Karpas-422 (cell line): ENCODE data around the gene LRRC15. TPM values are rescaled to one million over a fixed set of nuclear protein-coding genes. Genes with fewer than 3 reads are reported as not detected.

Experiments
- DNase-seq: peaks from one replicate; pipeline ENCODE4 v3.0.0-alpha.2; 2015
- H2AFZ ChIP-seq: fragments of 200-600 bp; sonication (generic); 2 replicates; pipeline ENCODE4 v1.6.1; 2014; ENCODE audit warnings: antibody characterized with exemption, low read length, mixed read lengths
- H3K27ac ChIP-seq: fragments of 200-600 bp; sonication (generic); 2 replicates; pipeline ENCODE4 v1.5.1; 2014; ENCODE audit warnings: mild to moderate bottlenecking, low read length, moderate library complexity
- H3K27me3 ChIP-seq: fragments of 200-600 bp; sonication (generic); 2 replicates; pipeline ENCODE4 v1.6.1; 2014; ENCODE audit warnings: low read length, mixed read lengths
- H3K36me3 ChIP-seq: fragments of 200-600 bp; sonication (generic); 2 replicates; pipeline ENCODE4 v1.6.1; 2014; ENCODE audit warnings: low read length, mixed read lengths; ENCODE audit not compliant: insufficient read depth
- H3K4me1 ChIP-seq: fragments of 200-600 bp; sonication (generic); 2 replicates; pipeline ENCODE4 v1.6.1; 2014; ENCODE audit warnings: mild to moderate bottlenecking, low read length, mixed read lengths
- H3K4me2 ChIP-seq: fragments of 200-600 bp; sonication (generic); 2 replicates; pipeline ENCODE4 v1.6.1; 2014; ENCODE audit warnings: low read length, low read depth, mild to moderate bottlenecking; ENCODE audit not compliant: poor library complexity, severe bottlenecking
- H3K4me3 ChIP-seq: fragments of 200-600 bp; sonication (generic); 2 replicates; pipeline ENCODE4 v1.5.1; 2014; ENCODE audit warnings: mild to moderate bottlenecking, antibody characterized with exemption, low read length, mixed read lengths
- H3K79me2 ChIP-seq: fragments of 200-600 bp; sonication (generic); 2 replicates; pipeline ENCODE4 v1.6.1; 2014; ENCODE audit warnings: mild to moderate bottlenecking, low read length, mixed read lengths
- H3K9ac ChIP-seq: fragments of 200-600 bp; sonication (generic); 2 replicates; pipeline ENCODE4 v1.6.0; 2014; ENCODE audit warnings: low read length
- H3K9me2 ChIP-seq: fragments of 200-600 bp; sonication (generic), shearing (Covaris generic); replicated peaks from 2 replicates; pipeline ENCODE4 v1.6.0; 2014; ENCODE audit warnings: mild to moderate bottlenecking, low read length, moderate library complexity; ENCODE audit not compliant: insufficient read depth
- H3K9me3 ChIP-seq: fragments of 300-700, 200-600 bp; sonication (generic); 2 replicates; pipeline ENCODE4 v1.6.1; 2014; ENCODE audit warnings: low read length, mixed read lengths
- H4K20me1 ChIP-seq: fragments of 200-600 bp; sonication (generic); 2 replicates; pipeline ENCODE4 v1.6.1; 2014; ENCODE audit warnings: mild to moderate bottlenecking, antibody characterized with exemption, low read length, low read depth; ENCODE audit not compliant: insufficient read depth
- total RNA-seq: library from RNA; depleted of rRNA; stranded (reverse); fragments of >200 nt; shearing (Covaris generic); gene quantifications from 2 replicates; pipeline ENCODE4 v1.2.3, GENCODE V29; 2014; ENCODE audit warnings: low replicate concordance

Gene LRRC15
- total RNA-seq, 1 experiment from 2014 or later, result not detected

DNA sequence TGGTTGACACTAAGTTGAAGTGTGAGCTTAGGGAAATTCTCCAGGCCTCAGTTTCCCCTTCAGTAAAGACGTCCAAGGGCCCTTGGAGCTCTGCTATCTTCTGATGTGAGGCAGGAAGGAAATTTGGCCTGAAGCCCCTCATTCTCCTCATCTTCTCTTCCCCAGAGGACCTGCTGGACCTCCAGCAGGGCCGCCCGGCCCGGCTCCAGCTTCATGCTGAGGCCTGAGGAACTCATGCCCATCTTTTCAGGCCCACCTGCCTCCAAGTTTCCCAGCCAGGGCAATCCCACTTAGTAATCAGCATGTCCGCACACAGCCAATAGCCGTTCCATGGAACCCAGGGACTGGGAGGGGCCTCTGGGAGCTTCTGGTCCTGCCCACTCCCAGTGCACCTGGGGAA lies 4.0 kb downstream of the LRRC15 start:
- Histone ChIP-seq H3K4me3 (no peak overlapping the region), H2AFZ (no peak overlapping the region), H3K27ac (no peak overlapping the region), H3K79me2 (no peaks in the 10 kb centered on the region), H3K36me3 (no peaks in the 10 kb centered on the region), H4K20me1 (no peaks in the 10 kb centered on the region), H3K27me3 (no peaks in the 10 kb centered on the region), H3K4me1 (peaks cover 9% of the 10 kb centered on the region), H3K9me2 (no peaks in the 10 kb centered on the region), H3K4me2 (no peak overlapping the region), H3K9me3 (no peaks in the 10 kb centered on the region), H3K9ac (no peak overlapping the region)
- DNase-seq, result no peak

DNA sequence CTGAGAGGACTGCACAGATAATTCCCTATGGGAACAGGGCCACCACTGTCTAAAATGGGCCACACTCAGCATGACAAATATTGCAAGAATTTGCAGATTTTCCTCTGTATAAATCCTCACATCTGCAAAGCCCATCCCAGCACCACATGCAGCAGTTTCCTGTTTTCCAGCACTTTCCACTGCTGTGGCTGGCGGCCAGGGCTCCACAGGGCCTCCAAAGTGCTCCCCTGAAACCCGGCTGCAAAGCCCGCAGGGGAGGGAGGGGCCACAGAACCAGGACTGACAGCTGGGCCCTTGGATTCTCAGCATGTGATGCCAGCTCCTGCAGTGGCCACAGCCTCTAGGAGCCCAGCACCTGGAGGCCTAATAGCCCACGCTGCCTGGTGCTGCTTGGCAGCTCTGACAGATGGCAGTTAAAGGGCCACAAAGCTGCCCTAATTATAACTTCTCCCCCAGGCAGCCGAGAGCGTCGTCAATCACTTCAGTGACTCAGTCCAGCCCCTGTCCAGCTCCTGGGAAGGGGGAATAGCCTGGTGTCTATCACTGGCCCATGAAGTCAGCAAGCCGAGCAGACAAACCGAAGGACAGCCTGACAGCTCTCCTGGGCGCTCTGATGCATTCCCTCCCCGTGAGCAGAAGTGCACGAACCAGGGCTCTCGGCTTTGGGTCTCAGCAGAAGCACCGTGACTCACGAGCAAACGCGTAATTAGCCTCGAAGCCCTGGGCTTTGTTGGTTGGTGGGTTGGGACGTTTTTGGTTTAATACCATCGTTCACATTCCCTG lies 4.7 kb downstream of the LRRC15 start:
- Histone ChIP-seq H3K27ac (no peak overlapping the region), H3K79me2 (no peaks in the 10 kb centered on the region), H4K20me1 (no peaks in the 10 kb centered on the region), H3K36me3 (no peaks in the 10 kb centered on the region), H3K9ac (no peak overlapping the region), H2AFZ (no peak overlapping the region), H3K4me3 (no peak overlapping the region), H3K4me1 (peaks cover 9% of the 10 kb centered on the region), H3K27me3 (no peaks in the 10 kb centered on the region), H3K9me2 (no peaks in the 10 kb centered on the region), H3K9me3 (no peaks in the 10 kb centered on the region), H3K4me2 (no peak overlapping the region)
- no peak for DNase-seq

GRCh38 chr3:194364314-194364651 lies 5.3 kb downstream of the LRRC15 start:
- peaks cover 9% of the 10 kb centered on the region for H3K4me1 ChIP-seq
- H3K4me2 ChIP-seq, result no peak overlapping the region
- no peaks in the 10 kb centered on the region for H3K9me3 ChIP-seq
- H3K27me3 ChIP-seq, result no peaks in the 10 kb centered on the region
- no peak overlapping the region for H3K27ac ChIP-seq
- no peak for DNase-seq
- no peaks in the 10 kb centered on the region for H3K9me2 ChIP-seq
- no peaks in the 10 kb centered on the region for H3K79me2 ChIP-seq
- no peak overlapping the region for H2AFZ ChIP-seq
- H3K36me3 ChIP-seq, result no peaks in the 10 kb centered on the region
- H3K4me3 ChIP-seq, result no peak overlapping the region
- no peaks in the 10 kb centered on the region for H4K20me1 ChIP-seq
- H3K9ac ChIP-seq, result no peak overlapping the region

DNA sequence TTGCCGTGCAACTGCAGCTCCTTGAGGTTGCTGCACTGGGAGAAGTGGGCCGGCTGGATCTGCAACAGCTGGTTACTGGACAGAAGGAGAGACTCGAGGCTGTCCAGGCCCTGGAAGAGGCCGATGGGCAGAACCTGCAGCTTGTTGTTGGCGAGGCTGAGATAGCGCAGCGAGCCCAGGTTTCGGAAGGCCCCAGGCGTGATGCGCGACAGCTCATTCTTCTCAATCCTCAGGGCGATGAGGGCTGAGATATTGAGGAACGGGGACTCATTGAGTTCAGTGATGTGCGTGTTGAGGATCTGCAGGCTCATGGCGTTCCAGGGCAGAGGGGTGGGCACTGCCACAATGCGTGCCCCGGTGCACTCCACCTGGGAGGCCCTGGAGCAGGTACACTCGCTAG lies 9.0 kb downstream of the LRRC15 start:
- Histone ChIP-seq H3K9me3 (no peaks in the 10 kb centered on the region), H3K9ac (no peak overlapping the region), H4K20me1 (no peaks in the 10 kb centered on the region), H3K9me2 (no peaks in the 10 kb centered on the region), H3K36me3 (no peaks in the 10 kb centered on the region), H3K4me1 (no peaks in the 10 kb centered on the region), H3K79me2 (no peaks in the 10 kb centered on the region), H3K4me2 (no peak overlapping the region), H3K4me3 (no peak overlapping the region), H2AFZ (no peak overlapping the region), H3K27me3 (no peaks in the 10 kb centered on the region), H3K27ac (no peak overlapping the region)
- no peak for DNase-seq

GRCh38 chr3:194357681-194358080 lies 11.9 kb downstream of the LRRC15 start:
- Histone ChIP-seq H3K79me2 (no peaks in the 10 kb centered on the region), H3K4me3 (no peak overlapping the region)

GRCh38 chr3:194355379-194355778 lies 14.2 kb downstream of the LRRC15 start:
- Histone ChIP-seq H3K4me2 (no peak overlapping the region), H2AFZ (no peak overlapping the region), H3K9ac (no peak overlapping the region), H4K20me1 (no peaks in the 10 kb centered on the region), H3K4me3 (no peak overlapping the region), H3K27ac (no peak overlapping the region), H3K9me3 (no peaks in the 10 kb centered on the region), H3K27me3 (no peaks in the 10 kb centered on the region), H3K36me3 (no peaks in the 10 kb centered on the region), H3K4me1 (no peaks in the 10 kb centered on the region), H3K79me2 (no peaks in the 10 kb centered on the region), H3K9me2 (no peaks in the 10 kb centered on the region)
- no peak for DNase-seq

More at GRCh38 chr3:194357681-194358080, 11.9 kb downstream of the LRRC15 start:
- no peak overlapping the region for H2AFZ ChIP-seq
- no peak overlapping the region for H3K9ac ChIP-seq
- H4K20me1 ChIP-seq, result no peaks in the 10 kb centered on the region
- no peaks in the 10 kb centered on the region for H3K36me3 ChIP-seq
- H3K9me3 ChIP-seq, result no peaks in the 10 kb centered on the region
- no peak for DNase-seq
- H3K4me2 ChIP-seq, result no peak overlapping the region
- no peaks in the 10 kb centered on the region for H3K9me2 ChIP-seq
- H3K27me3 ChIP-seq, result no peaks in the 10 kb centered on the region
- H3K4me1 ChIP-seq, result no peaks in the 10 kb centered on the region
- no peak overlapping the region for H3K27ac ChIP-seq

GRCh38 chr3:194354315-194354714 lies 15.2 kb downstream of the LRRC15 start:
- Histone ChIP-seq H3K4me2 (no peak overlapping the region), H3K4me1 (no peaks in the 10 kb centered on the region)
- no peak for DNase-seq

DNA sequence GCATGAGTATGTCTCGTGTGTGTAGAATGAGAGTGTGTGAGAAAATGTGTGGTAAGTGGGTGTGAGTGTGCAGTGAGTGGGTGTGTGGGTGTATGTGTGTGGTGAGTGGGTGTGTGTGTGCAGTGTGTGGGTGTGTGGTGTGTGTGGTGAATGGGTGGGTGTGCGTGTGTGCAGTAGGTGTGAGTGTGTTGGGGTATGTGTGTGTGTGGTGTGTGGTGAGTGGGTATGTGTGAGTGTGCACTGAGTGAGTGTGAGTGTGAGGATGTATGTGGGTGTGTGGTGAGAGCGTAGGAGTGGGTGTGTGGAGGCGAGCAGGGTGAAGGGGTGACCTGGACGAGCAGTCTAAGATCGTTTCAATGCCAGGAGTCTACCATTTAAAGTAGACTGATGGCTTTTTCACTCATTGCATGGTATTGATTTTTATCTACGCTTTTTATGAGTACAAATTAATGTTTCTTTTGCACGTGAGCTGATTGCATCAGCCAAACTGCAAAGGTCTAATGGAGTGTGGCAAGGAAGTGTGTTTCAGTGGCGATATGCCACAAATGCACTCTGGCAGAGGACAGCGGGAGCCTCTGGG lies 16.8 kb downstream of the LRRC15 start:
- Histone ChIP-seq H3K27me3 (no peaks in the 10 kb centered on the region), H3K4me2 (no peak overlapping the region), H3K79me2 (no peaks in the 10 kb centered on the region), H2AFZ (no peak overlapping the region), H3K36me3 (no peaks in the 10 kb centered on the region), H3K4me1 (no peaks in the 10 kb centered on the region), H3K9me2 (no peaks in the 10 kb centered on the region), H3K27ac (no peak overlapping the region), H3K9me3 (no peaks in the 10 kb centered on the region), H3K4me3 (no peak overlapping the region), H4K20me1 (no peaks in the 10 kb centered on the region), H3K9ac (no peak overlapping the region)
- DNase-seq, result no peak

More at GRCh38 chr3:194354315-194354714, 15.2 kb downstream of the LRRC15 start:
- H4K20me1 ChIP-seq, result no peaks in the 10 kb centered on the region
- no peak overlapping the region for H3K9ac ChIP-seq
- no peaks in the 10 kb centered on the region for H3K79me2 ChIP-seq
- no peaks in the 10 kb centered on the region for H3K36me3 ChIP-seq
- no peaks in the 10 kb centered on the region for H3K9me3 ChIP-seq
- no peaks in the 10 kb centered on the region for H3K9me2 ChIP-seq
- H2AFZ ChIP-seq, result no peak overlapping the region
- H3K27ac ChIP-seq, result no peak overlapping the region
- H3K4me3 ChIP-seq, result no peak overlapping the region
- no peaks in the 10 kb centered on the region for H3K27me3 ChIP-seq
